Stomach (tissue), 4 donors: ENCODE data around the gene CD300A.

Experiments
- CTCF ChIP-seq, 7 experiments: fragments of 450-650 bp in 4 of 7; fragments of 200-600 bp in 3 of 7; sonication (generic) in 3 of 7; IDR thresholded peaks; one replicate each; pipeline ENCODE4 v1.5.1; 2016 to 2019; ENCODE audit warnings: antibody characterized with exemption in 7 of 7, control low read depth in 2 of 7, mild to moderate bottlenecking in 1 of 7
- POLR2A ChIP-seq, 4 donors: fragments of 450-650 bp; IDR thresholded peaks; one replicate each; pipeline ENCODE4 v1.6.1; 2016; ENCODE audit warnings: antibody characterized with exemption in 4 of 4, control low read depth in 2 of 4, mild to moderate bottlenecking in 1 of 4, moderate library complexity in 1 of 4
- POLR2AphosphoS5 ChIP-seq, 3 donors: sonication (generic); formaldehyde crosslinking; IDR thresholded peaks; one replicate each; pipeline ENCODE4 v1.6.1; 2016; ENCODE audit warnings: antibody characterized with exemption in 3 of 3

DNA sequence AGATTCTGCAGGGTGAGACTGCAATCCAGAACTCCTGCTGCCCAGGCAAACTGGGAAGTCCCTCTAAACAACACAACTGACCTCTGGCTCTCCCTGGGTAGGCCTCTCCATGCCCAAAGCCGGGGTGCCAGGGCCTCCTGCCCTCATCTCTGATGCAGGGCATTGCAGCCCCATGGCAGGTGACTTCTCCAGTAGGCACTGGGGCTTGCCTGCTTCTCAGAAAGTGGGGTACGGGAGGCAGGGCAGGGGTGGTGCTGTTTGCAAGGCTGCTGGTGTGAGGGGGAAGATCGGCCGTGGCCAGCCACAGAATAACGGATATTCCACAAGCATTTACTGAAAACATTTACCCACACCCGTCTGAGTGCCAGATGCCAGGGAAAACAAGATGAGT lies 38.7 kb upstream of the CD300A start:
- TF ChIP-seq CTCF (IDR thresholded peaks at IDR 0.05) (peak in 1 of 7 experiments; percentile 4), POLR2AphosphoS5 (IDR thresholded peaks at IDR 0.05) (no peak), POLR2A (IDR thresholded peaks at IDR 0.05) (no peak)
